Esophagus muscularis mucosa (tissue), 4 donors: ENCODE results near the gene NDUFAF2. TPM values are rescaled to one million over a fixed set of nuclear protein-coding genes. Genes with fewer than 3 reads are reported as not detected.

ENCODE experiments used
- DNase-seq: peaks from one replicate; pipeline ENCODE4 v3.0.0-alpha.2; 2017; ENCODE audit errors: extremely low spot score
- H3K27ac ChIP-seq, 4 donors: fragments of 200-600 bp; sonication (generic); replicated peaks in 1 of 4; 1 replicate in 3 of 4; 2 replicates in 1 of 4; pipeline ENCODE4 v1.5.1; 2016 to 2019; ENCODE audit warnings: mild to moderate bottlenecking in 1 of 4
- H3K27me3 ChIP-seq, 4 donors: fragments of 200-600 bp; sonication (generic); one replicate each; pipeline versions ENCODE4 v1.5.1 to v1.6.0; 2016 to 2019
- H3K36me3 ChIP-seq, 4 donors: fragments of 200-600 bp; sonication (generic); one replicate each; pipeline ENCODE4 v1.5.1; 2016 to 2019
- H3K4me1 ChIP-seq, 4 donors: fragments of 200-600 bp; sonication (generic); one replicate each; pipeline ENCODE4 v1.5.1; 2016 to 2019
- H3K4me3 ChIP-seq, 4 donors: fragments of 200-600 bp; sonication (generic); 1 replicate in 2 of 4; 2 replicates in 2 of 4; pipeline ENCODE4 v1.5.1; 2016 to 2019; ENCODE audit warnings: mild to moderate bottlenecking in 4 of 4, moderate library complexity in 1 of 4
- H3K9me3 ChIP-seq, 4 donors: fragments of 200-600 bp; sonication (generic); 1 replicate in 3 of 4; 2 replicates in 1 of 4; pipeline ENCODE4 v1.5.1; 2016 to 2019
- CTCF ChIP-seq, 3 experiments: fragments of 200-600 bp in 2 of 3; fragments of 450-650 bp in 1 of 3; sonication (generic) in 2 of 3; IDR thresholded peaks; one replicate each; pipeline ENCODE4 v1.5.1; 2017 to 2019; ENCODE audit warnings: antibody characterized with exemption in 3 of 3, mild to moderate bottlenecking in 2 of 3, moderate library complexity in 1 of 3
- EP300 ChIP-seq: sonication (generic); formaldehyde crosslinking; IDR thresholded peaks from one replicate; pipeline ENCODE4 v1.6.1; 2017; ENCODE audit warnings: antibody characterized with exemption
- POLR2A ChIP-seq: fragments of 450-650 bp; IDR thresholded peaks from one replicate; pipeline ENCODE4 v1.6.1; 2017; ENCODE audit warnings: antibody characterized with exemption, moderate library complexity, mild to moderate bottlenecking, low read depth
- POLR2AphosphoS5 ChIP-seq, 2 donors: sonication (generic); formaldehyde crosslinking; IDR thresholded peaks; one replicate each; pipeline ENCODE4 v1.6.1; 2017; ENCODE audit warnings: antibody characterized with exemption in 2 of 2
- WGBS: methylation state at CpG from one replicate; pipeline ENCODE4 v1.1.5; 2018; 5-methylcytosine and 5-hydroxymethylcytosine counted together
- intact Hi-C: fragments of 100-400 bp; cut with DNase I; formaldehyde crosslinking; loops from one replicate; pipeline ENCODE4 v1.15.1; 2023
- total RNA-seq, 4 donors: library from RNA; depleted of rRNA; stranded (reverse); fragments of >200 nt; gene quantifications; one replicate each; pipeline versions ENCODE4 v1.1.0 to v1.2.1, GENCODE V29; 2016

The NDUFAF2 gene
- total RNA-seq, 4 donors from 2014 or later, result 29.4 to 42.8 (median 39.6) TPM

- Histone ChIP-seq H3K27ac (no peak overlapping the region), H3K9me3 (no peaks in the 10 kb centered on the region), H3K4me1 (peaks cover 0 to 4% (median 0%) of the 10 kb centered on the region in 4 donors), H3K36me3 (peaks cover 0 to 14% (median 0%) of the 10 kb centered on the region in 4 donors), H3K4me3 (no peak overlapping the region), H3K27me3 (no peaks in the 10 kb centered on the region)
- TF ChIP-seq CTCF (IDR thresholded peaks at IDR 0.05) (no peak), POLR2AphosphoS5 (IDR thresholded peaks at IDR 0.05) (no peak), POLR2A (no peak), EP300 (no peak)
- WGBS, result 80% methylated on average over 4 of the region's 4 CpGs
- DNase-seq, result no peak
- intact Hi-C loops, result no loop called here
Measured at GRCh38 chr5:61100437-61100836, 155.4 kb downstream of the NDUFAF2 start.

- 92% methylated on average over 1 of the region's 1 CpG for WGBS
- no peaks in the 10 kb centered on the region for H3K36me3 ChIP-seq
- no peak overlapping the region for H3K4me3 ChIP-seq
- no peaks in the 10 kb centered on the region for H3K9me3 ChIP-seq
- intact Hi-C loops, result no loop called here
- DNase-seq, result no peak
- no peaks in the 10 kb centered on the region for H3K4me1 ChIP-seq
- TF ChIP-seq EP300 (no peak), POLR2AphosphoS5 (IDR thresholded peaks at IDR 0.05) (no peak), POLR2A (no peak), CTCF (IDR thresholded peaks at IDR 0.05) (no peak)
- no peak overlapping the region for H3K27ac ChIP-seq
- H3K27me3 ChIP-seq, result no peaks in the 10 kb centered on the region
Measured at GRCh38 chr5:61114441-61114840, 169.4 kb downstream of the NDUFAF2 start.

- TF ChIP-seq POLR2A, result no peak
- TF ChIP-seq EP300, result no peak
- no peak for TF ChIP-seq CTCF (IDR thresholded peaks at IDR 0.05)
- no peak for TF ChIP-seq POLR2AphosphoS5 (IDR thresholded peaks at IDR 0.05)
- Histone ChIP-seq H3K27ac (no peak overlapping the region), H3K4me3 (no peak overlapping the region), H3K27me3 (no peaks in the 10 kb centered on the region), H3K4me1 (no peaks in the 10 kb centered on the region), H3K36me3 (no peaks in the 10 kb centered on the region), H3K9me3 (no peaks in the 10 kb centered on the region)
- intact Hi-C loops, result no loop called here
- WGBS, result 91% methylated on average over 3 of the region's 3 CpGs
- no peak for DNase-seq
Measured at GRCh38 chr5:61115968-61116367, 171.0 kb downstream of the NDUFAF2 start.

GRCh38 chr5:61119066-61119465 lies 174.1 kb downstream of the NDUFAF2 start:
- no peaks in the 10 kb centered on the region for H3K27me3 ChIP-seq
- no peak overlapping the region for H3K27ac ChIP-seq
- TF ChIP-seq CTCF (IDR thresholded peaks at IDR 0.05) (no peak), POLR2A (no peak), POLR2AphosphoS5 (IDR thresholded peaks at IDR 0.05) (no peak), EP300 (no peak)
- H3K9me3 ChIP-seq, result no peaks in the 10 kb centered on the region
- H3K36me3 ChIP-seq, result no peaks in the 10 kb centered on the region
- WGBS, result 90% methylated on average over 1 of the region's 1 CpG
- intact Hi-C loops, result no loop called here
- H3K4me1 ChIP-seq, result no peaks in the 10 kb centered on the region
- DNase-seq, result no peak
- H3K4me3 ChIP-seq, result no peak overlapping the region

GRCh38 chr5:61120534-61120933 lies 175.5 kb downstream of the NDUFAF2 start:
- intact Hi-C loops, result no loop called here
- WGBS, result 50% methylated on average over 1 of the region's 1 CpG
- no peaks in the 10 kb centered on the region for H3K36me3 ChIP-seq
- no peaks in the 10 kb centered on the region for H3K4me1 ChIP-seq
- no peak for DNase-seq
- no peak overlapping the region for H3K27ac ChIP-seq
- no peak for TF ChIP-seq CTCF (IDR thresholded peaks at IDR 0.05)
- TF ChIP-seq POLR2A, result no peak
- TF ChIP-seq EP300, result no peak
- TF ChIP-seq POLR2AphosphoS5 (IDR thresholded peaks at IDR 0.05), result no peak
- no peaks in the 10 kb centered on the region for H3K9me3 ChIP-seq
- no peak overlapping the region for H3K4me3 ChIP-seq
- no peaks in the 10 kb centered on the region for H3K27me3 ChIP-seq
